ENCODE results near the gene DYNC1LI1. TPM values are rescaled to one million over a fixed set of nuclear protein-coding genes. Genes with fewer than 3 reads are reported as not detected.

Gene DYNC1LI1
- total RNA-seq, 1 experiment from 2014 or later: 29.8 TPM

DNA sequence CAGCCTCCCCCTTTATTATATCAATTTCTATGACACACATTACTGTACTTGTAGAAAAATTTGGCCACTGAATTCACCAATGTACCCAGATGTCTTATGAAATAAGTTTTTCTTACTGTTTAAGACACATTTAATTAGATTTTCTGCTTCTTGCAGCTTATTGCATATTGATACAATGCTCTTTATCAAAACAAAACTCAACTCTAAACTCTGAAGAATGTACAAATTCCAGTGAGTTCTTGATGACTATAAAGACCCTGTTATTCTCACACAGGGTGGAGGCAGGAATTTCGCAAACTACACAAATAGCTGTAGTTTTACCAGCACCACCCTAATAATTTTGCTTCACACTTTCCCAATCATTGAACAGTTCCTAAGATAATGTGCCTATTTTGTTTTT is 90.1 kb downstream of the DYNC1LI1 start:
- Mint-ChIP-seq H3K9me3 (ENCODE audit: low read depth, unreplicated experiment) (no peaks in the 10 kb centered on the region), H3K4me3 (ENCODE audit: low read depth, unreplicated experiment) (no peak overlapping the region), H3K4me1 (ENCODE audit: low read depth, unreplicated experiment) (peaks cover 5% of the 10 kb centered on the region), H3K27ac (ENCODE audit: unreplicated experiment) (peak overlapping the region; percentile 33), H3K27me3 (ENCODE audit: unreplicated experiment) (no peaks in the 10 kb centered on the region), H3K36me3 (ENCODE audit: insufficient read depth, unreplicated experiment) (peaks cover 62% of the 10 kb centered on the region)
- intact Hi-C loops (cut with micrococcal nuclease; ENCODE audit: unreplicated experiment): no loop called here
- BruUV-seq (replicated peaks): no TSS peak
- CTCF ChIA-PET: no interaction called here
- no peak for DNase-seq
- TF ChIP-seq, protein P1, sequence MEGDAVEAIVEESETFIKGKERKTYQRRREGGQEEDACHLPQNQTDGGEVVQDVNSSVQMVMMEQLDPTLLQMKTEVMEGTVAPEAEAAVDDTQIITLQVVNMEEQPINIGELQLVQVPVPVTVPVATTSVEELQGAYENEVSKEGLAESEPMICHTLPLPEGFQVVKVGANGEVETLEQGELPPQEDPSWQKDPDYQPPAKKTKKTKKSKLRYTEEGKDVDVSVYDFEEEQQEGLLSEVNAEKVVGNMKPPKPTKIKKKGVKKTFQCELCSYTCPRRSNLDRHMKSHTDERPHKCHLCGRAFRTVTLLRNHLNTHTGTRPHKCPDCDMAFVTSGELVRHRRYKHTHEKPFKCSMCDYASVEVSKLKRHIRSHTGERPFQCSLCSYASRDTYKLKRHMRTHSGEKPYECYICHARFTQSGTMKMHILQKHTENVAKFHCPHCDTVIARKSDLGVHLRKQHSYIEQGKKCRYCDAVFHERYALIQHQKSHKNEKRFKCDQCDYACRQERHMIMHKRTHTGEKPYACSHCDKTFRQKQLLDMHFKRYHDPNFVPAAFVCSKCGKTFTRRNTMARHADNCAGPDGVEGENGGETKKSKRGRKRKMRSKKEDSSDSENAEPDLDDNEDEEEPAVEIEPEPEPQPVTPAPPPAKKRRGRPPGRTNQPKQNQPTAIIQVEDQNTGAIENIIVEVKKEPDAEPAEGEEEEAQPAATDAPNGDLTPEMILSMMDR (IDR thresholded peaks at IDR 0.05; ENCODE audit: unreplicated experiment): no peak

Small RNA genes within 50 kb of the gene (microRNA-seq; reads per million reads assigned to microRNA genes)
- gene MIR548AY: not detected

Other genes starting within 250 kb of the DYNC1LI1 start
- 113 and 131 TPM in 2 replicates for gene CMTM7, start 179.0 kb downstream of the DYNC1LI1 start, total RNA-seq (2022)
- gene CMTM6, start 68.0 kb downstream of the DYNC1LI1 start, total RNA-seq (2022): 89.8 and 107 TPM in 2 replicates
- 41.4 and 45.1 TPM in 2 replicates for gene CNOT10, start 114.3 kb upstream of the DYNC1LI1 start, total RNA-seq (2022)
- gene TRIM71, start 247.1 kb upstream of the DYNC1LI1 start, total RNA-seq (2022): not detected in 2 replicates